M059J (cell line): ENCODE data around the gene FNDC1. TPM values are rescaled to one million over a fixed set of nuclear protein-coding genes. Genes with fewer than 3 reads are reported as not detected.

Experiments used
- DNase-seq: peaks from one replicate; pipeline ENCODE4 v3.0.0-alpha.2; 2012; ENCODE audit warnings: low read depth
- total RNA-seq: library from RNA; depleted of rRNA; stranded (reverse); fragments of >200 nt; shearing (Covaris generic); gene quantifications from 2 replicates; pipeline ENCODE4 v1.2.3, GENCODE V29; 2014

The FNDC1 gene
- total RNA-seq, 1 experiment from 2014 or later: not detected

DNA sequence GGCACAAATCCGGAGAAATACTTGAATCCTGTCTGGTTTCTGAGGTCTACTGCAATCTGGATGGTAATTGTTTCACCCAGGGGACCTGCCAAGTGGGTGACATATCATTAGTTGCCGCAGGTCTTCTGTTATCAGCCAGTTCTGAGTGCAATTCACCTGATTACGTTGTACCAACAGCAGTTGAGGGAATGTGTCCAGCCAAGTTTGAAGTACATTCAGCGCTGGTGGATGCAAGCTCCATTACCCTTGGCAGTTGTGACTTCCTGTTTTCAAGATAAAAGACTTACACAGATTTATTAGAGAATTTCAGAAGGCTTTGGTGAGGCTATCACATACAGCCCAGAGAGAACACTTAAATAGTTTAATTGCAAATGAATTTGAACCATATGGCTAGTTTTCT lies 42.8 kb downstream of the FNDC1 start:
- DNase-seq: no peak

DNA sequence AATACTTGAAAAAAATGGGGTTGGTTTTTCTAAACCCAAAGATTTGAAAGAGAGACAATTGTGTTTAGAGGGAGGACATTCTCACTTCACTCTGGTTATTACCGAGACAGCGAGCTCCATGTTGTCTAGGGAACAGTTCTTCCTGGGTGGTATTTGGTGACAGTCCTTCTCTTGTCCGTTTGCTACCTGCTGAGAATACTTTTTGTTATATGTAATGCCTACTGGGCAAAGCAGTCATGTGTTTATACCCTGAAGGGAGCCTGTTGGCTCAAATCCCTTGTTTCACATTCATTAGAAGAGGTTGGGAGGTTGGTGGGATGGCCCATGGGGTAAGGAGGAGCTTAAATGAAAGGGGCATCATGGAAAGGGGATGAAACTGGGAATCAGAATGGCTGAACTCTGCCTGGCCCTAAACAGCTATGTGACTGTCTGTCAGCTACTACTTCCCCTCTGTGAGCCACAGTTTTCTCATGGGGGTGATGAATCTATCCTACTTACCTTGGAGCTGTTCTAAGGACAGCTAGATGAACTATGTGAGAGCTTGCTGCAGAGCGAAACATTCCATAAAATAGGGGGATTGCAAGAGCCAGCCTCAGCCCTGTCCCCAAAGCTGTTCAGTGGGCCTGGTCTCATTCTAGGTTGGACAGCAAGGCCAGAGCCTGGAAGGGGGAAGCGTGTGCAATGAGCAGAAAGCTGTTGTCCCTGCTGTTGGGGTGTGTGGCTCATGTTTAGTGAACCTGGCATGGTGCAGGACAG lies 43.5 kb downstream of the FNDC1 start:
- no peak for DNase-seq

DNA sequence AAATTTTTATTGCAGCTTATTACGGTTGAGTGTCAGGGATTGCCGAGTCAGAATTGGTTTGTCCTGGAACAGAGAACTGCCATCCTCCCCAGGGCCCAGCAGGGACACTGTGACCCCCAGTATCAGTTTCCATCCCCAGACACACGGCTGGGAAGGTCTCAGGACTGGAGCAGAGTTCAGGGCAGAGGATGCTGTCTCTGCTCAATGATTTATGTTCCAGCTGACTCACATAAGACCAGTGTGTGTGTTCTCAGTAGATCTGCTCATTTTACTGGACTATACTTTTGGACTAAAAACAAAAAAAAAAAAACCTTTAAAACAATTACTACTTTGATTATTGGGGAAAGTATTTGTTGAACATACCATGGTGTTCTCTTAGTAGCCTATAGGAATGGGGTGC lies 44.2 kb downstream of the FNDC1 start:
- DNase-seq: peak; percentile 35

DNA sequence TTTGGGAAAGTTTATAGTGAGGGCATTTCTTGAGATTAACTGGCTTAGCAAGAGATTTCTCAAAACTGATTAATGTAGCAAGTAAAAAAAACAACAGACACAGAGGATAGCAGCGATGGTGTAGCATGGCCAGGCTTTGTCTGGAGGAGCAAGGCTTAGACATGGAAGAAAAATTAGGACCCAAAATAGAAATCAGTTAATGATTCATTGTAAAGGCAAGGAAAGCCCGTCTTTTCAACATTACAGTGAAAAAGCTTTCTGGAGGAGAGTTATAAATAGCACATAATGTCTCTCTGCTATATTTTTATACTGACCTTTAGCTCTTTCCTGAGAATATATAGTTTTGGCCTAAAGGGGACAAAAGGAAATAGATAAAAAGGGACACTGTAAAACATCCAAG lies 45.1 kb downstream of the FNDC1 start:
- no peak for DNase-seq

DNA sequence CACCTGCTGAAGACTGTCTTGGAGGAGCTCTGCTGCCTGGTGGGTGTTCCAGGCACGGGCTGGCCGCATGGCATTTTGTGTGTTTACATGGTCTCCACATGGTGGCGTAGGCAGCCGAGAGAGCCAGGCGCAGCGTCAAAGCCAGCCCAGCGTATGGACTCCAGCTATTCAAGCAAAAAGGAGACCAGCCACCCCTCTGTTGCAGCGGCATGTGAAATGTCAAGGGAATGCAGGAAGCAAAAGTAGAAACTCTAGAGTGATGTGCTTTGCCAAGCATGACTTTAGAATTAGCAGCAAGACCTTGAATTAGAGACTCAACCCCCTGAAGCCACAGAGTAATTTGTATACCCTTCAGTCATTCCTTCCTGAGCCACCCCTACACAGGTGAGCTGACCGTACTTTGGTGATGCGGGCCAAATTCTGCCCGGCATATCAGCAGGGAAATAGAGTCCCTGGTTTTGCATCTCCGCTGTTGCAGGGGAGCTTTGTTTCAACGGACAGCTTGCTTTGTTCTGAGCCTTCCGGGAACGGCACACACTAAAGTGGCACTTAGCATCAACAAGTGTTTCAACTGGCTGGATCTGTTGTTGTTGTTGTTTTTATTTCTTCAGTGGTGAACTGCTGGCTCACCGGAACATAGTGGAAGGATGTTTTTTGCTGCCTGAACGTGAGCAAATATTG lies 48.5 kb downstream of the FNDC1 start:
- DNase-seq: no peak

DNA sequence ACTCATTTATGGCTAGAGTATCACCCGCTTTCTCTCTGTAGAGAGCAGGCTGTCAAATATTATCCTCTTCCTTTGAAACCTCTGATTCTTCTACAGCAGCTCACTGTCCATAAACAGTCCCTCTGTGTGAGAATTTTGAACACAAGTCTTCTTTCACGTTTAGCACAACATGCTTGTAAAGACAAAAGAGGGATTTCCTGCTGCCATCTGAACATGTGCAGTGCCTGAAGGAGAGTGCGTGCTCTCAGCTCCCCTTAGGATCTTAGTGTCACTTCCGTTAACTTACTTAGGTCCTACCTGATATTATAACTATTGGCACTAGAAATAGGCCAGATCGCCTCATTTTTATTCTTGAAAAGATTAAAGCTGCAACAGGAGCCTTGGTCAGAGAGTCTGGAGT lies 50.9 kb downstream of the FNDC1 start:
- DNase-seq: no peak

DNA sequence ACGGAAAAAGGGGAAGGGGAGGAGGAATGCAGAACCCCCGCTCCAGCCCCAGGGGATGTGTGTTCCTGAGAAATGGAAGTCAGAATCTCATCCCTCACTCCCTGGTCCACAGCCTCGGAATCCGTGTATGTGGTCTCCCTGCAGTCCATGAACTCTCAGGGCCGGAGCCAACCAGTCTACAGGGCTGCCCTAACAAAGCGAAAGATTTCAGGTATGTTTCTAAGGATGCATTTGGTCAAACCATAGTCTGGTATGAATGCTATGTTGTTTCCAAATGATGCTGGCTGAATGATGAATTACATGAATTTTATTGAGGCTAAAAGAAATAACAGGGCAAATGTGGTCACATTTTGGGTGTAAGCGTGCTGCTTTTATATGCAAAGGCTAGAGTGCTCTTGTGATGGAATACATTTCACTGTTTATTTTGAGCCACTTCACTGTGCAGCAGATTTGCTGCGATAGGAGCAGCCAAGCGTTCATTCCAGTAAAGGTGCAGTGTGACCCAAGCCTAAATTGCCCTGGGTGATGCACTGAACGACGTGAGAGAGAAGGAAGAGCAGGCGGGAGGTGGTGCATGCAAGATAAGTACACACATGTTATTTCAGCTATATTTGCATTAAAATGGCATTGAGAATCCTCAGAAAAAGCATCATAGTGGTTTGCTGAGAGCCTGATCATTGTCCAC lies 52.4 kb downstream of the FNDC1 start:
- DNase-seq: no peak

DNA sequence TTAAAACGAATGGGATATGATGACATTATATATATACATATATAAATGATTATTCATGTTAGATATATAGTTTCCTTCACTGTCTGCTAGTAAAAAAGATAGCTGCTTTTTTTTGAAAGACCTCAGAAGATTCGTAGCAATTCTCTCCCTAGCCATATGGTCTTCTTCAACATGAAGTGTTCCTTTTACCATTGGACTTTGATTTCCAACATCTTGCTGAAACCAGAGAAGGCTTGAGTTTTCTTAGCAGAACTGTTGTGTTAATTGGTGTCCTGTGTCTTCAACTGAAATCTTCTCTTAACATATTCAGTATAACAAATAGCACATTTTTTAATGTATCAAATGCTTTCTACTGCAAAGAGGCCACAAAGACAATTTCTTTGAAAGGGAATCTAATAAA lies 55.3 kb downstream of the FNDC1 start:
- DNase-seq: no peak

DNA sequence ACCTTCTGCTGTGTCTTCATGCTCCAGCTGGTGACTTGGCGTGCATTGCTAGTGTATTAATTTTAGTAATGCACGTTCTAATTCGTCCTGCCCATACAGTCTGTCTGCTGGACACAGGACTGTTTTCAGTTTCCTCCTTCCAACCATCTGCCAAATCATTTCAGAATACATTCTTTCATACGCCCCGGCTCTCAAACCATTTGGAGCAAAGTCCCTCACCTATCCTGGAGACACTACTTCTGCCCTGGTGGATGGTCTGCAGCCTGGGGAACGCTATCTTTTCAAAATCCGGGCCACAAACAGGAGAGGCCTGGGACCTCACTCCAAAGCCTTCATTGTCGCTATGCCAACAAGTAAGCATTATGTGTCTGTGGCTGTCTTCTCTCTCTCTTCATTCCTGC lies 60.5 kb downstream of the FNDC1 start:
- DNase-seq: no peak

DNA sequence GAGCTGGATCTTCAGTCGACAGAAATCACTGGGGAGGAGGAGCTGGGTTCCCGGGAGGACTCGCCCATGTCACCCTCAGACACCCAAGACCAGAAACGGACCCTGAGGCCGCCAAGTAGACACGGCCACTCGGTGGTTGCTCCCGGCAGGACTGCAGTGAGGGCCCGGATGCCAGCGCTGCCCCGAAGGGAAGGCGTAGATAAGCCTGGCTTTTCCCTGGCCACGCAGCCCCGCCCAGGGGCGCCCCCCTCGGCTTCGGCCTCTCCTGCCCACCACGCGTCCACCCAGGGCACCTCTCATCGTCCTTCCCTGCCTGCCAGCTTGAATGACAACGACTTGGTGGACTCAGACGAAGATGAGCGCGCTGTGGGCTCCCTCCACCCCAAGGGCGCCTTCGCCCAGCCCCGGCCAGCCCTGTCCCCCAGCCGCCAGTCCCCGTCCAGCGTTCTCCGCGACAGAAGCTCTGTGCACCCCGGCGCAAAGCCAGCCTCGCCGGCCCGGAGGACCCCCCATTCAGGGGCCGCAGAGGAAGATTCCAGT lies 63.0 kb downstream of the FNDC1 start:
- DNase-seq: no peak

DNA sequence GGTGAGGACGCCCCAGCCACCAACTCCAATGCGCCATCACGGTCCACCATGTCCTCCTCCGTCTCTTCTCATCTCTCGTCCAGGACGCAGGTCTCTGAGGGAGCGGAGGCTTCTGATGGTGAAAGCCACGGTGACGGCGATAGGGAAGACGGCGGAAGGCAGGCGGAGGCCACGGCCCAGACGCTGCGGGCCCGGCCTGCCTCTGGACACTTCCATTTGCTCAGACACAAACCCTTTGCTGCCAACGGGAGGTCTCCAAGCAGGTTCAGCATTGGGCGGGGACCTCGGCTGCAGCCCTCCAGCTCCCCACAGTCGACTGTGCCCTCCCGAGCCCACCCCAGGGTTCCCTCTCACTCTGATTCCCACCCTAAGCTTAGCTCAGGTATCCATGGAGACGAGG lies 63.6 kb downstream of the FNDC1 start:
- no peak for DNase-seq

DNA sequence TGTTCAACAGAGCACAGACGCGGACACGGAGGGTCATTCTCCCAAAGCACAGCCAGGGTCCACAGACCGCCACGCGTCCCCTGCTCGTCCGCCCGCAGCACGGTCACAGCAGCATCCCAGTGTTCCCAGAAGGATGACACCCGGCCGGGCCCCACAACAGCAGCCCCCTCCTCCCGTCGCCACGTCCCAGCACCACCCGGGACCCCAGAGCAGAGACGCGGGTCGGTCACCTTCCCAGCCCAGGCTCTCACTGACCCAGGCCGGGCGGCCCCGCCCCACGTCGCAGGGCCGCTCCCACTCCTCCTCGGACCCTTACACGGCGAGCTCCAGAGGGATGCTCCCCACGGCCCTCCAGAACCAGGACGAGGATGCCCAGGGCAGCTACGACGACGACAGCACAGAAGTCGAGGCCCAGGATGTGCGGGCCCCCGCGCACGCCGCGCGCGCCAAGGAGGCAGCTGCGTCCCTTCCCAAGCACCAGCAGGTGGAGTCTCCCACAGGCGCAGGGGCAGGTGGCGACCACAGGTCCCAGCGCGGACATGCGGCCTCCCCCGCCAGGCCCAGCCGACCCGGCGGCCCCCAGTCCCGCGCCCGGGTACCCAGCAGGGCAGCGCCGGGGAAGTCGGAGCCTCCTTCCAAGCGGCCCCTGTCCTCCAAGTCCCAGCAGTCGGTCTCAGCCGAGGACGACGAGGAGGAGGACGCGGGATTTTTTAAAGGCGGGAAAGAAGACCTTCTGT lies 64.3 kb downstream of the FNDC1 start:
- no peak for DNase-seq

DNA sequence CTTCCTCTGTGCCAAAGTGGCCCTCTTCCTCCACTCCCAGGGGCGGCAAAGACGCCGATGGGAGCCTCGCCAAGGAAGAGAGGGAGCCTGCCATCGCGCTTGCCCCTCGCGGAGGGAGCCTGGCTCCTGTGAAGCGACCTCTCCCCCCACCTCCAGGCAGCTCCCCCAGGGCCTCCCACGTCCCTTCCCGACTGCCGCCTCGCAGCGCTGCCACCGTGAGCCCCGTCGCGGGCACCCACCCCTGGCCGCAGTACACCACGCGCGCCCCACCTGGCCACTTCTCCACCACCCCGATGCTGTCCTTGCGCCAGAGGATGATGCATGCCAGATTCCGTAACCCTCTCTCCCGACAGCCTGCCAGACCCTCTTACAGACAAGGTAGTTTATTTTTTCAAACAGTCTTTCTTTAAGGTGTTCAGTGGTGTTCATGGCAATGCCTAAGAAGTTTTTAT lies 64.9 kb downstream of the FNDC1 start:
- DNase-seq: no peak

DNA sequence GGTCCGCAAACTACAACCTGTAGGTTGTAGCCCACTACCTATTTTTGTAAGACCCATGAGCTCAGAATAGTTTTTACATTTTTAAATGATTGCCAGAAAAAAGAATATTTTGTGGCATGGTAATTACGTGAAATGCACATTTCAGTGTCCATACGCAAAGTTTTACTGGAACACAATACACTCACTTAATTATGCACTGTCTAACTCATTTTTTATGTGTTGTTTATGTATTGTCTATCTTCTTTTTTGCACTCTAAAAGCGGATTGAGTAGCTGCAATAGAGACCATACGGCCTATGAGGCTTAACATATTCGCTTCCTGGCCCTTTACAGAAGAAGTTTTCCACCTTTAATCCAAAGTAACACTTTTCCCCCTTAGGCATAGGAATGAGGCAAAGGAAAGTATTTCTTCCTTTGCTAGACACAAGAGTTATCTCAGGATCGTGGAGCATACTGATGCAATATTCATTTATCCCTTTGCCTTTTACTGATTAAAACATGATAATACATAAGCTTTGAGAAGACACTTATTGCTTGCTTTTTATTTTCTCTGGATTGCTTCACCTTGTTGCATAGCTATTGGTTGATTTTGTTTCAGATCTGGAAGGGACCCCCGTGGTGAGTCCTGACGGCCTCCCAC lies 69.8 kb downstream of the FNDC1 start:
- DNase-seq: no peak

DNA sequence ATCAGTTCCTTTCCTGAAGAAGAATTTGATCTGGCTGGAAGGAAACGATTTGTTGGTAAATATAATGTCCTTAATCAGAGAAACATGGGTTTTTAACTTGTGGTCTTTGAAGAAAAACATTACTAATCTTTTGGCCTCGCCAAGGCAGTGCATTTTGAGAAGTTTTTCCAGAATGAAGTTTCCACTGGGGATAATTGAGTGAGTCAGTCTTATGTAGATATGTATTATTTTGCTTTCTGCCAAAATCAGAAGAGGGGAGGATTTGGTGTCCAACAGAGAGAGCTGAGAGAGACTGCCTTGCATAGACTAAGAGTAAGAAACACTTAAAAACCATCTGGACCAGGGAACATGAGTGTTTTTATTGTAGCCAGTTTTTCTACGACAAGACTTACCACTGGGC lies 79.9 kb downstream of the FNDC1 start:
- no peak for DNase-seq

DNA sequence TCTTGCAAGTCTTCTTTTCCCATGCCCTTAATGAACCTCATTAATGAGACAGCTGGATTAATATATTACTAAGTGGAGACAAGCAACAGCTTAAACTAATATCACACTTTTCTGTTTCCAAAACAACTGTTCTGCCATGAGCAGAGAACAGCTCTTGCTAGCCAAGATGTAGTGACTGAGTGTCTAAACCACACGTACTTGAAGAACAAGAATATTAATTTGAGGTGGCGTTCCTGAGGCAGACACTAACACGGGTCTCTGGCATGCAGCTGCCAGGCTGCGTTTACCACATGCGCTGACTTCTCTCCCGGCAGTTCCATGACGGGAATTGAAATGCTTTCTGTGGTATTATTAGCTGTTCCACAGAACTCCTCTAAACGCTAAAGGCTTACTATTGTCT lies 80.6 kb downstream of the FNDC1 start:
- DNase-seq: peak; percentile 15

DNA sequence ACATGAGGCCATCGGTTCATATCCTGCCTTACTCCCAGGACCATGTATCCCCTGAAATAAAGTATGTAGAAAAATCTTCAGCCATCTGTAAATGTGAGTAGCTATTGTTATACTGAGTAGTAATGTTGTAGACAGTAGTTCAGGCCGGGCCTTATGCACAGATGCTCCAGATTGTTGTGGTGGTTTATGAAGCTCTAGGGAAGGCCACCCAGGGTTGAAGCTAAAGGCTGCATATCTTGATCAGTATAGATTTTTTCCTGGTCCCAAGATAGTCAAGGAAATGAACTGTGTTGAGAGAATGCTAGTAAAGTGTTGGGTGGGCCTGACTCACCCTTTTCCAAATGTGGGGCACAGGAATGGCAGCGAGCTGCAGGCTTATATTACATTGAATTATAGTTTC lies 81.4 kb downstream of the FNDC1 start:
- DNase-seq: no peak

DNA sequence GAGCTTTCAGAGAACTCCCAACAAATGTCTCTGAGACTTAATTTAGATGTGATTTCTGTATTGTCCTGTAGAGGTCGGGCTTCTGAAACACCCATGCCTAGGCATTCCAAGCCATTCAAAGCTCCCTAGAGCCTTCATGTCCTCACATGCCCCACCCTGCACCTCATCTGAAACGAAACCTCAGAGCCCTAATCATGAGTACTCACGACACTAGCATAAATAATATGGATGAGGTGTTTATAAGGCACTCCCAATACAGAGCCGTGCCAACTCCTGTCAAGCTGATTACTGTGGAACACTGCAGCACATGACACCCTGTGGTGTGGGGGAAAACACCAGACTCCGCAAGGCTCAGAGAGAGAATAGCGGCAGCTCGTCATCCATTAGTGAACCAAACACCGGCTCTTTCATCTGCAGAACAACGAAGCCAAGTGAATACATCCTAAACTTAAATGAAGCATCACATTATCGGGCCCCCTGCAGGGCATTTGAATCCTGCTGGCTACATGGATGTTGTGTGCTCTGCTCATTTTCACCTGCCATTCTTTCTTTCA lies 83.8 kb downstream of the FNDC1 start:
- DNase-seq: peak; percentile 63

DNA sequence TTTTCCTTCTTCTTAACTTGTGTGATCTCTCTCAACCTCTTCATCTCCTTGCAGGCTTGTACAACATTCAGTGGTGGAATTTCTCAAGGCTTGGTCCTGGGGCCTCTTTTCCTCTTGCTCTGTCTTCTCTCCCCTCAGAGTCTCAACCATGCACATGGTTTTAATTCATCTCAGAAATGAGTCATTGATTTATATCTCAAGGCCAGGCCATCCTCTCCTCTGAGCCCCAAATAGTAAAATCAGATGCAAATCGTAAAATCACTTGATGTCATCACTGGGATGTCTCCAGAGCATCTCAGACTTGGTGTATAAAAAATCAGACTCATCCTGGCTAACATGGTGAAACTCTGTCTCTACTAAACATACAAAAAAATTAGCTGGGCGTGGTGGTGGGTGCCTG lies 85.0 kb downstream of the FNDC1 start:
- no peak for DNase-seq

DNA sequence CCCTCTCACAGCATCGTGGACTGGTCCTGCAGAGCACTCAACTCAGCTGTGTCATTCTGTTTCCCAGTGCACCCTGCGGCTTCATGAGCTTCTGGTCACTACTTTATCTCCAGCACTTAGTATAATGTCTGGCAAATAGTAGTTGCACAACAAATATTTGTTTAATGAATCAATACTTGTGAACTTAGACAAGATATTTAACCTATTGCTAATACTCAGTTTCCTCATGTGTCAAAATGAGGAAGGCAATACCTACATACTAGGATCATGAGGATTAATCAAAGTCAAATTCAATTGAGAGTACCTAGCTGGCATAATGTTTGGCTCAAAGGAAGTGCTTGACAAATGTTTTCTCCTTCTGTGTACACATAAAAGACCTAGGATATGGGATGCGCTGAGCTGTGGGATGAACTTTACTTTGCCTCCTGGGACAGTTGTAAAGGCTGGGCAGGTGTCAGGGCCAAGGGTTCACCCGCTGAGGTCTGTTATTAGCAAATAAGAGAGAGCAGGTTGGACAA lies 86.3 kb downstream of the FNDC1 start:
- DNase-seq: no peak

DNA sequence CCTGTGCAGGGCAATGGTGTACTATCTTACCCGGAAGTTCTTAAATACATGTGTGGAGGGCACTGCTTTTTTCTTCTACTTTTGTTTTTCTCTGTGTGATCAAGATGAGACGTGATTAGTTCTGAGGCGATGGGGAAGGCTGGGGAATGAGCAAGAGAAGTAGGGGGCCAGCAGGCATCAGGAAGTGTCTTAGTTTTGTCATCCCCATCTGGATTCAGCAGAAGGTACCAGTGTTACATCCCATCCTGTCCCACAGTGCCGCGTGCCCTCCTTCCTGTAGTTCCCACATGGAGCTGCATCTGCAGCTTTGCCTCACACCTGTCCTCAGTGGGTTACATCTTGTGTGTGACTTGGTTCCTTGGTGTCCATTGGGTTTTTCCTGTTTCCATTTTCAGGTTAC lies 86.9 kb downstream of the FNDC1 start:
- DNase-seq: no peak
